Liver (tissue), 3 donors: ENCODE results near the gene ESRRA.

Experiments used
- EGR1 ChIP-seq, 2 donors: IDR thresholded peaks; 2 replicates each; pipeline ENCODE4 v1.6.1; 2016 to 2018; ENCODE audit warnings: antibody characterized with exemption in 2 of 2, low read depth in 2 of 2
- GABPA ChIP-seq, 2 donors: IDR thresholded peaks in 1 of 2; conservative IDR thresholded peaks in 1 of 2; 2 replicates each; pipeline ENCODE4 v1.6.1; 2016; ENCODE audit warnings: antibody characterized with exemption in 2 of 2, mild to moderate bottlenecking in 1 of 2, moderate library complexity in 1 of 2
- JUND ChIP-seq, 2 donors: IDR thresholded peaks; 2 replicates each; pipeline ENCODE4 v1.6.1; 2016; ENCODE audit warnings: antibody characterized with exemption in 2 of 2
- NR2F2 ChIP-seq: IDR thresholded peaks from 2 replicates; pipeline ENCODE4 v1.6.1; 2016; ENCODE audit warnings: antibody characterized with exemption
- RXRA ChIP-seq, 2 donors: IDR thresholded peaks; 2 replicates each; pipeline ENCODE4 v1.6.1; 2017 to 2018; ENCODE audit warnings: antibody characterized with exemption in 2 of 2, mild to moderate bottlenecking in 1 of 2
- TAF1 ChIP-seq: conservative IDR thresholded peaks from 2 replicates; pipeline ENCODE4 v1.6.1; 2016; ENCODE audit warnings: antibody characterized with exemption, mild to moderate bottlenecking
- YY1 ChIP-seq: IDR thresholded peaks from 2 replicates; pipeline ENCODE4 v1.6.1; 2016; ENCODE audit warnings: antibody characterized with exemption, mild to moderate bottlenecking
- TF ChIP-seq, protein P1 (sequence below): fragments of 150-350 bp; IDR thresholded peaks from 2 replicates; pipeline ENCODE4 v1.5.1; 2017; ENCODE audit warnings: improper control_type of control experiment, low read depth, low read length; ENCODE audit not compliant: missing input control
- TF ChIP-seq, protein P2 (sequence below): IDR thresholded peaks from 2 replicates; pipeline ENCODE4 v1.6.1; 2016; ENCODE audit warnings: antibody characterized with exemption, mild to moderate bottlenecking
- TF ChIP-seq, protein P3 (sequence below): IDR thresholded peaks from 2 replicates; pipeline ENCODE4 v1.6.1; 2016; ENCODE audit warnings: antibody characterized with exemption
- donor health status: healthy.
- donor health status: healthy.

DNA sequence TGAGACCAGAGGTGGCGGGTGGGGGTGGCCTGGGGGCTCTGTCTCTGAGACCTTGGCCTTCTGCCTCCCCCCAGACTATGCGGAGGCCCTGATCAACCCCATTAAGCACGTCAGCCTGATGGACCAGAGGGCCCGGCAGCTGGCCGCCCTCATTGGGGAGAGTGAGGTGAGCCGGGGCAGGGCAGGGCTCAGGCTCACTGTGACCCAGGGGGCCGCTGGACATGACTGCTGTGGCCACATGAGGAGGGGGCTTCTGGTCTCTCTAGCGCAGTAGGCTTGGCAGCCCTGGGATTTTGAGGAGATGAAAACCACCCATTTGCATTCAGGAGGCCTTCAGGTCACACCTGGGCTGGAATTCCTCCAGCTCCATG, 41.4 kb upstream of the ESRRA start:
- no peak for TF ChIP-seq RXRA (IDR thresholded peaks at IDR 0.05)
- no peak for TF ChIP-seq EGR1 (IDR thresholded peaks at IDR 0.05; ENCODE audit: low read depth in 2 of 2)
- no peak for TF ChIP-seq TAF1
- TF ChIP-seq, protein P1, sequence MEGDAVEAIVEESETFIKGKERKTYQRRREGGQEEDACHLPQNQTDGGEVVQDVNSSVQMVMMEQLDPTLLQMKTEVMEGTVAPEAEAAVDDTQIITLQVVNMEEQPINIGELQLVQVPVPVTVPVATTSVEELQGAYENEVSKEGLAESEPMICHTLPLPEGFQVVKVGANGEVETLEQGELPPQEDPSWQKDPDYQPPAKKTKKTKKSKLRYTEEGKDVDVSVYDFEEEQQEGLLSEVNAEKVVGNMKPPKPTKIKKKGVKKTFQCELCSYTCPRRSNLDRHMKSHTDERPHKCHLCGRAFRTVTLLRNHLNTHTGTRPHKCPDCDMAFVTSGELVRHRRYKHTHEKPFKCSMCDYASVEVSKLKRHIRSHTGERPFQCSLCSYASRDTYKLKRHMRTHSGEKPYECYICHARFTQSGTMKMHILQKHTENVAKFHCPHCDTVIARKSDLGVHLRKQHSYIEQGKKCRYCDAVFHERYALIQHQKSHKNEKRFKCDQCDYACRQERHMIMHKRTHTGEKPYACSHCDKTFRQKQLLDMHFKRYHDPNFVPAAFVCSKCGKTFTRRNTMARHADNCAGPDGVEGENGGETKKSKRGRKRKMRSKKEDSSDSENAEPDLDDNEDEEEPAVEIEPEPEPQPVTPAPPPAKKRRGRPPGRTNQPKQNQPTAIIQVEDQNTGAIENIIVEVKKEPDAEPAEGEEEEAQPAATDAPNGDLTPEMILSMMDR = no peak
- TF ChIP-seq, protein P2, sequence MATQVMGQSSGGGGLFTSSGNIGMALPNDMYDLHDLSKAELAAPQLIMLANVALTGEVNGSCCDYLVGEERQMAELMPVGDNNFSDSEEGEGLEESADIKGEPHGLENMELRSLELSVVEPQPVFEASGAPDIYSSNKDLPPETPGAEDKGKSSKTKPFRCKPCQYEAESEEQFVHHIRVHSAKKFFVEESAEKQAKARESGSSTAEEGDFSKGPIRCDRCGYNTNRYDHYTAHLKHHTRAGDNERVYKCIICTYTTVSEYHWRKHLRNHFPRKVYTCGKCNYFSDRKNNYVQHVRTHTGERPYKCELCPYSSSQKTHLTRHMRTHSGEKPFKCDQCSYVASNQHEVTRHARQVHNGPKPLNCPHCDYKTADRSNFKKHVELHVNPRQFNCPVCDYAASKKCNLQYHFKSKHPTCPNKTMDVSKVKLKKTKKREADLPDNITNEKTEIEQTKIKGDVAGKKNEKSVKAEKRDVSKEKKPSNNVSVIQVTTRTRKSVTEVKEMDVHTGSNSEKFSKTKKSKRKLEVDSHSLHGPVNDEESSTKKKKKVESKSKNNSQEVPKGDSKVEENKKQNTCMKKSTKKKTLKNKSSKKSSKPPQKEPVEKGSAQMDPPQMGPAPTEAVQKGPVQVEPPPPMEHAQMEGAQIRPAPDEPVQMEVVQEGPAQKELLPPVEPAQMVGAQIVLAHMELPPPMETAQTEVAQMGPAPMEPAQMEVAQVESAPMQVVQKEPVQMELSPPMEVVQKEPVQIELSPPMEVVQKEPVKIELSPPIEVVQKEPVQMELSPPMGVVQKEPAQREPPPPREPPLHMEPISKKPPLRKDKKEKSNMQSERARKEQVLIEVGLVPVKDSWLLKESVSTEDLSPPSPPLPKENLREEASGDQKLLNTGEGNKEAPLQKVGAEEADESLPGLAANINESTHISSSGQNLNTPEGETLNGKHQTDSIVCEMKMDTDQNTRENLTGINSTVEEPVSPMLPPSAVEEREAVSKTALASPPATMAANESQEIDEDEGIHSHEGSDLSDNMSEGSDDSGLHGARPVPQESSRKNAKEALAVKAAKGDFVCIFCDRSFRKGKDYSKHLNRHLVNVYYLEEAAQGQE = no peak
- no peak for TF ChIP-seq GABPA (IDR thresholded peaks at IDR 0.05 in 1 of 2, conservative IDR thresholded peaks at IDR 0.05 in 1 of 2)
- TF ChIP-seq JUND (IDR thresholded peaks at IDR 0.05) = no peak
- no peak for TF ChIP-seq NR2F2
- TF ChIP-seq YY1 = no peak
- TF ChIP-seq, protein P3, sequence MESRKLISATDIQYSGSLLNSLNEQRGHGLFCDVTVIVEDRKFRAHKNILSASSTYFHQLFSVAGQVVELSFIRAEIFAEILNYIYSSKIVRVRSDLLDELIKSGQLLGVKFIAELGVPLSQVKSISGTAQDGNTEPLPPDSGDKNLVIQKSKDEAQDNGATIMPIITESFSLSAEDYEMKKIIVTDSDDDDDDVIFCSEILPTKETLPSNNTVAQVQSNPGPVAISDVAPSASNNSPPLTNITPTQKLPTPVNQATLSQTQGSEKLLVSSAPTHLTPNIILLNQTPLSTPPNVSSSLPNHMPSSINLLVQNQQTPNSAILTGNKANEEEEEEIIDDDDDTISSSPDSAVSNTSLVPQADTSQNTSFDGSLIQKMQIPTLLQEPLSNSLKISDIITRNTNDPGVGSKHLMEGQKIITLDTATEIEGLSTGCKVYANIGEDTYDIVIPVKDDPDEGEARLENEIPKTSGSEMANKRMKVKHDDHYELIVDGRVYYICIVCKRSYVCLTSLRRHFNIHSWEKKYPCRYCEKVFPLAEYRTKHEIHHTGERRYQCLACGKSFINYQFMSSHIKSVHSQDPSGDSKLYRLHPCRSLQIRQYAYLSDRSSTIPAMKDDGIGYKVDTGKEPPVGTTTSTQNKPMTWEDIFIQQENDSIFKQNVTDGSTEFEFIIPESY = no peak
